GM23248 (cell line): Measurements from ENCODE around the gene DNAL4. TPM values are rescaled to one million over a fixed set of nuclear protein-coding genes. Genes with fewer than 3 reads are reported as not detected.

Experiments used
- DNase-seq: peaks from one replicate; pipeline ENCODE4 v3.0.0-alpha.2; 2015
- H2AFZ ChIP-seq: fragments of 200-600 bp; sonication (generic); 2 replicates; pipeline ENCODE4 v1.6.1; 2016; ENCODE audit warnings: antibody characterized with exemption
- H3F3A ChIP-seq: fragments of 200-600 bp; sonication (generic); 2 replicates; pipeline ENCODE4 v1.6.1; 2016; ENCODE audit warnings: mild to moderate bottlenecking, antibody characterized with exemption, mixed run types; ENCODE audit not compliant: insufficient read depth
- H3K27ac ChIP-seq: fragments of 200-600 bp; sonication (generic); 2 replicates; pipeline ENCODE4 v1.5.1; 2016; ENCODE audit warnings: mild to moderate bottlenecking
- H3K27me3 ChIP-seq: fragments of 200-600 bp; sonication (generic); replicated peaks from 2 replicates; pipeline ENCODE4 v1.6.1; 2016; ENCODE audit warnings: mild to moderate bottlenecking; ENCODE audit not compliant: insufficient read depth
- H3K36me3 ChIP-seq: fragments of 200-600 bp; sonication (generic); 2 replicates; pipeline ENCODE4 v1.6.1; 2016; ENCODE audit warnings: low read depth, mild to moderate bottlenecking
- H3K4me1 ChIP-seq: fragments of 200-600 bp; sonication (generic); 2 replicates; pipeline ENCODE4 v1.6.1; 2016; ENCODE audit warnings: mild to moderate bottlenecking; ENCODE audit not compliant: insufficient read depth
- H3K4me2 ChIP-seq: fragments of 200-600 bp; sonication (generic); one replicate; pipeline ENCODE4 v1.6.1; 2016; ENCODE audit warnings: mild to moderate bottlenecking; ENCODE audit not compliant: unreplicated experiment
- H3K4me3 ChIP-seq: fragments of 200-600 bp; sonication (generic); 2 replicates; pipeline ENCODE4 v1.5.1; 2016; ENCODE audit warnings: mild to moderate bottlenecking
- H3K79me2 ChIP-seq: fragments of 200-600 bp; sonication (generic); 2 replicates; pipeline ENCODE4 v1.6.1; 2016; ENCODE audit warnings: mild to moderate bottlenecking; ENCODE audit not compliant: insufficient read depth
- H3K9ac ChIP-seq: fragments of 200-600 bp; sonication (generic); 2 replicates; pipeline ENCODE4 v1.6.1; 2016; ENCODE audit warnings: mild to moderate bottlenecking
- H3K9me2 ChIP-seq: fragments of 200-600 bp; sonication (generic); 2 replicates; pipeline ENCODE4 v1.6.1; 2016; ENCODE audit warnings: mixed run types, mild to moderate bottlenecking, moderate library complexity; ENCODE audit not compliant: insufficient read depth
- H3K9me3 ChIP-seq: fragments of 200-600 bp; sonication (generic); one replicate; pipeline ENCODE4 v1.6.1; 2017; ENCODE audit warnings: low read depth
- H4K20me1 ChIP-seq: fragments of 200-600 bp; sonication (generic); 2 replicates; pipeline ENCODE4 v1.6.0; 2016; ENCODE audit not compliant: insufficient read depth
- EZH2 ChIP-seq: fragments of 200-600 bp; sonication (generic); IDR thresholded peaks from 2 replicates; pipeline ENCODE4 v1.6.1; 2018; ENCODE audit warnings: antibody characterized with exemption, mild to moderate bottlenecking; ENCODE audit not compliant: insufficient read depth, poor library complexity, severe bottlenecking
- EZH2phosphoT487 ChIP-seq: fragments of 200-600 bp; sonication (generic); IDR thresholded peaks from 2 replicates; pipeline ENCODE4 v1.6.1; 2018; ENCODE audit warnings: antibody characterized with exemption, moderate library complexity, mild to moderate bottlenecking, low read depth; ENCODE audit not compliant: insufficient read depth
- WGBS, 2 experiments: methylation state at CpG; one replicate each; pipeline ENCODE4 v1.1.6; 2015 to 2017; ENCODE audit warnings: low lambda C conversion rate in 2 of 2, low coverage in 1 of 2; ENCODE audit errors: missing lambda C conversion rate in 2 of 2; 5-methylcytosine and 5-hydroxymethylcytosine counted together
- in situ Hi-C: fragments of 300-500 bp; cut with MboI; formaldehyde crosslinking; loops from 2 replicates; pipeline ENCODE4 v1.15.0; 2020
- polyA plus RNA-seq: library from polyadenylated mRNA; unstranded; fragments of >200 nt; fragmentation: Nextera tagmentation; extraction: Ambion mirVana; gene quantifications from 2 replicates; pipeline ENCODE4 v1.2.1, GENCODE V29; 2016
- total RNA-seq: library from RNA; depleted of rRNA; stranded (reverse); fragments of >200 nt; shearing (Covaris generic); gene quantifications from 2 replicates; pipeline ENCODE4 v1.2.3, GENCODE V29; 2014

The DNAL4 gene
- total and polyA plus RNA-seq, 2 experiments from 2014 or later, result 14.2 to 18.9 TPM

DNA sequence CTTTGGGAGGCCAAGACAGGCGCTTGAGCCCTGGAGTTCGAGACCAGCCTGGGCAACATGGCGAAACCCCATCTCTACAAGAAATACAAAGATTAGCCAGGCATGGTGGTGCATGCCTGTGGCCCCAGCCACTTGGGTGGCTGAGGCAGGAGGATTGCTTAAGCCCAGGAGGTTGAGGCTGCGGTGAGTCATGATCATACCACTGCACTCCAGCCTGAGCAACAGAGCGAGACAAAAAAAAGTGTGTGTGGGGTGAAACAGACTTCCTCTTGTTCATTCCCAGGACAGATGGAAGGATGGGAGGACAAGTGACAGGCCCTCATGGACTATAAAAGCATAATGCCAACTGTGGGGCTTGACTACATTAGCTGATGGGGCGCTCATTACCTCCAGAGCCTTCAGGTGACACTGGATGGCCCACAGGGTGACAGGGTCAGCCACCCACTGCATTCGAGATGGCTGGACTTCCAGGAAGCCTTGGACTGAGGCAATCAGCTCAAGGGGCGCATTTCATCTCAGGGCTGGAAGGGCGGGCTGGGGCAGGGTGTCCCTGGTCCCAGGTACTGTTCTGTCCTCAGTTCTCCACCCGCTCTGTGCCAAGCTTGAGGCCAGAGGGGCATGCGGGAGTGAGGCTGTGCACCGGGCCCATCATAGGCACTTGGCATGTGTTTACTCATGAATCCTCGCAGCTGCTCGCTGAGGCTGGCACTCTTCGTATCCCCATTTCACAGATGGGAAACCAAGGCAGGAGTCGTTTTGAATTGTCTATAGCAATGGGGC lies 37.4 kb upstream of the DNAL4 start:
- in situ Hi-C loops, result no loop called here
- DNase-seq, result peak; percentile 72
- Histone ChIP-seq H3K4me3 (no peak overlapping the region), H3F3A (no peaks in the 10 kb centered on the region), H4K20me1 (no peaks in the 10 kb centered on the region), H3K4me1 (no peaks in the 10 kb centered on the region), H3K9me3 (no peaks in the 10 kb centered on the region), H3K27ac (no peak overlapping the region), H3K79me2 (no peaks in the 10 kb centered on the region), H3K27me3 (no peaks in the 10 kb centered on the region), H3K4me2 (no peak overlapping the region), H3K9me2 (no peaks in the 10 kb centered on the region), H3K9ac (no peak overlapping the region), H2AFZ (no peak overlapping the region), H3K36me3 (no peaks in the 10 kb centered on the region)
- 79 to 82% methylated on average over 16 of the region's 16 CpGs for WGBS, 2 experiments
- no peak for TF ChIP-seq EZH2
- no peak for TF ChIP-seq EZH2phosphoT487

DNA sequence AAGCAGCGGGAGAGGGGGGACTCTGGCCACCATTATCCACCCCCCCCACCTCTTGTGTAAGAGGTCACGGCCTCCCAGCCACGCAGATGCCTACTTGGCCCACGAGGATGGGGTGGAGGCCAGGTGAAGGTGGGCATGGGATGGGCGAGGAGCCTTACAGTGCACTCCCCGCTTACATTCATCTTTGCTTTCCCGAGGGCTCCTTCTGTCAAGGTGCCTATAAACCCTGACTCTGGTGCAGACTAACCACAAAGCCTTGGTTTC lies 36.8 kb upstream of the DNAL4 start:
- Histone ChIP-seq H3K9ac (no peak overlapping the region), H3K9me3 (no peaks in the 10 kb centered on the region), H2AFZ (no peak overlapping the region), H3K27ac (no peak overlapping the region), H3K27me3 (no peaks in the 10 kb centered on the region), H3K79me2 (no peaks in the 10 kb centered on the region), H3K9me2 (no peaks in the 10 kb centered on the region), H4K20me1 (no peaks in the 10 kb centered on the region), H3K4me1 (no peaks in the 10 kb centered on the region), H3K36me3 (no peaks in the 10 kb centered on the region), H3K4me3 (no peak overlapping the region), H3F3A (no peaks in the 10 kb centered on the region), H3K4me2 (no peak overlapping the region)
- DNase-seq, result no peak
- 72 to 90% methylated on average over 7 of the region's 7 CpGs for WGBS, 2 experiments
- TF ChIP-seq EZH2phosphoT487 (no peak), EZH2 (no peak)
- in situ Hi-C loops, result no loop called here

DNA sequence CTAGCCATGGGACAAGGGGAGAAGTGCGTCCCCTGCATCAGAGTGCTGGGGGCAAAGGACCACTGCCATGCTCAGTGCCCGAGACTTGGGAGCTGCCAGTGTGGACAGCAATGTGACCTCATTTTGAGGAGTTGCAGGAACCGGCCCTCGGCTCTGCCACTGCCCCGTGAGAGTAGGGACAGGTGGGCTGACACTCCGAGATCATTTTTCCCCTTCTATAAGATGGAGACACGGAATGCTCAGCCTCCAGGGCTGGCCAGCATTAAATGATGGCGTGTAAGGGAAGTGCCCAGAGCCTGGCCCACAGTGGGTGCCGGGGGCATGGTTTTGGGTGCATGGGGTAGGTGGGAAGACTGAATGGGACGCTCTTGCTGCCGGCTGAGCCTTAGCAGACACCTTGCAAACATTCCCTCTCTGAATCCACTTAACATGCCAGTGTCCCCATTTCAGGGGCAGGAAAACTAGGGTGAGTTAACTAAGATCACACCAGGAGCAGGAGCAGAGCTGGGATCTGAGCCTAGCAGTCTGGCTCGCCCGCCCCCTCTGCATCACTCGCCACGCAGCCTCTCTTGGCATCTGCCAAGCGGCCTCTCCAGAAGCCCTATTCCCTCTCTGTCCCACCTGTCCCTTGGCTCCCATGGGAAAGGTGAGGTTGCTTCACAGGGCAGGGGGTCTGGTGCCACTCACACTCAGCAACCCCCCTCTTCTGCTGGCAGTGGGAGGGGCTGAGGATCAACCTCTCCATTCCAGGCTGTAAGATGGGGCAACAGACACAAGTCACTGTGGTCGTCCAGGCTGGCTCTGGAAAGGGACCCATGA lies 36.3 kb upstream of the DNAL4 start:
- H2AFZ ChIP-seq, result no peak overlapping the region
- 76 to 80% methylated on average over 15 to 17 of the region's 17 CpGs for WGBS, 2 experiments
- TF ChIP-seq EZH2 (no peak), EZH2phosphoT487 (no peak)
- H3K4me1 ChIP-seq, result no peaks in the 10 kb centered on the region
- no peak overlapping the region for H3K27ac ChIP-seq
- H3K4me2 ChIP-seq, result no peak overlapping the region
- no peaks in the 10 kb centered on the region for H4K20me1 ChIP-seq
- no peak overlapping the region for H3K4me3 ChIP-seq
- H3F3A ChIP-seq, result no peaks in the 10 kb centered on the region
- no peaks in the 10 kb centered on the region for H3K9me2 ChIP-seq
- no peaks in the 10 kb centered on the region for H3K9me3 ChIP-seq
- no peak for DNase-seq
- H3K79me2 ChIP-seq, result no peaks in the 10 kb centered on the region
- no peaks in the 10 kb centered on the region for H3K36me3 ChIP-seq
- in situ Hi-C loops, result no loop called here
- H3K27me3 ChIP-seq, result no peaks in the 10 kb centered on the region
- H3K9ac ChIP-seq, result no peak overlapping the region

DNA sequence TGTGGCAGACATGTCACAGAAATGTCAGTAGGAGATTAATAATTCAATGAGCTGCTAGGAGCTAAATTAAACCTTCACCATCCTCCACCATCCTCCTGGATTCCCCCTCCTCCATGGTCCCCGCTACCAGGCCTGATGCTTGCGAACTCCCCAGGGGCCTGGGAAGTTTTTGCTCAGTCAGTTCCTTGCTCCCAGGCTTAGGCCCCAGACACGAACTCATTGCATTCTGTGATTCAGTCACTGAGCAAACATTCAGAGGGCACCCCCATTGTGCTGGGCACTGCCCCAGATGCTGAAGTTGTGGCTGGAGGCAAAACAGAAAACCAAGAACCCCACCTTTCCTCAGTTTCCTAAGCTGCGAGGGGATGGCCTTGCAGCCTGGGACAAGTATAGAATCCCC lies 35.5 kb upstream of the DNAL4 start:
- Histone ChIP-seq H3K27ac (no peak overlapping the region), H3K4me1 (no peaks in the 10 kb centered on the region), H3K79me2 (no peaks in the 10 kb centered on the region), H3F3A (no peaks in the 10 kb centered on the region), H3K36me3 (no peaks in the 10 kb centered on the region), H3K27me3 (no peaks in the 10 kb centered on the region), H3K4me3 (no peak overlapping the region), H3K9me3 (no peaks in the 10 kb centered on the region), H4K20me1 (no peaks in the 10 kb centered on the region), H2AFZ (no peak overlapping the region), H3K9me2 (no peaks in the 10 kb centered on the region), H3K9ac (no peak overlapping the region), H3K4me2 (no peak overlapping the region)
- peak; percentile 48 for DNase-seq
- 64 to 74% methylated on average over 4 of the region's 4 CpGs for WGBS, 2 experiments
- in situ Hi-C loops, result no loop called here
- TF ChIP-seq EZH2, result no peak
- no peak for TF ChIP-seq EZH2phosphoT487
